GM19372 (cell line): Measurements from ENCODE around the gene ZNF574.
"Not testable (repeated sequence)": the region's sequence is repeated elsewhere in the genome, so short reads cannot be mapped to it uniquely, and the experiment has no call there.

Experiments
- ATAC-seq: cut with Tn5 transposase; IDR thresholded peaks from one replicate; pipeline ENCODE4 v1.9.1; 2021; ENCODE audit warnings: mild to moderate bottlenecking, low read depth, moderate library complexity; ENCODE audit not compliant: unreplicated experiment

Gene ZNF574

GRCh38 chr19:42095814-42096230 lies 19.9 kb downstream of the ZNF574 start:
- ATAC-seq, result no peak

DNA sequence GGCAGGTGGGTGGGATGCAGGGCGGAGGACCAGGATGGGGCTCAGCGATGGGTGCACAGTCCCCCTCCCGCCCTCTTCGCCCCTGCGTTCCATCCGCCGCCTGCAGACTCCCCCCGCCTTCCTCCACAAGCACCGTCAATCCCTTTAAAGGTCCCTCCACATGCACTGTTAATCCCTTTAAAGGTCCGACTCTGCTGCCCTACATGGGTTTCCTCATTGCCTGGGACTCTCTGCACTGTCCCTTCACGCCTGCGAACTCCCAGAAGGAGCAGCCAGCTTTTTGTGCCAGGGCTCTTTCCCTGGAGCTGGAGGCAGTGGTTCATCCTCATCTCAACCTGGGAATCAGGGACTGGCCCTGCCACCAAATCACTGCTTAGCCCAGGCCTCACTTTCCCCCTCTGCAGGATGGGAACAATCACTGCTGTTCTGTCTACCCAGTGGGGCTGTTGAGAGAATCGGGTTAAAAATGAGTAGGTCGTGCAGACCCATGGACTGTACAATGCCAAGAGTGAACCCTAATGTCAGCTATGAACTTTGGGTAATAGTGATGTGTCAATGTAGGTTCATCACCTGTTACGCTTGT lies 20.4 kb downstream of the ZNF574 start:
- ATAC-seq, result no peak

DNA sequence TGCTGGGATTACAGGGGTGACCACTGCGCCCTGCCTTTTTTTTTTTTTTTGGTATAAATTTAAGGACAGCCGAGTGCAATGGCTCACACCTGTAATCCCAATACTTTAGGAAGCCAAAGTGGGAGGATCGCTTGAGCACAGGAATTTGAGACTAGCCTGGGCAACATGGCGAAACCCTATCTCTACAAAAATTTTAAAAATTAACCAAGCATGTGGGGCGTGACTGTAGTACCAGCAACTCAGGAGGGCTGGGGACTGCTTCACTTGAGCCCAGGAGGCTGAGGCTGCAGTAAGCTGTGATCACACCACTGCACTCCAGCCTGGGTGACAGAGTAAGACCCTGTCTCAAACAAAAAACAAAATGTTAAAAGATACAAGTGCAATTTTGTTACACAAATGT lies 21.5 kb downstream of the ZNF574 start:
- ATAC-seq, result no peak

- no peak for ATAC-seq
Measured at GRCh38 chr19:42098781-42099180, 22.8 kb downstream of the ZNF574 start.

GRCh38 chr19:42099336-42099925 lies 23.5 kb downstream of the ZNF574 start:
- no peak for ATAC-seq

DNA sequence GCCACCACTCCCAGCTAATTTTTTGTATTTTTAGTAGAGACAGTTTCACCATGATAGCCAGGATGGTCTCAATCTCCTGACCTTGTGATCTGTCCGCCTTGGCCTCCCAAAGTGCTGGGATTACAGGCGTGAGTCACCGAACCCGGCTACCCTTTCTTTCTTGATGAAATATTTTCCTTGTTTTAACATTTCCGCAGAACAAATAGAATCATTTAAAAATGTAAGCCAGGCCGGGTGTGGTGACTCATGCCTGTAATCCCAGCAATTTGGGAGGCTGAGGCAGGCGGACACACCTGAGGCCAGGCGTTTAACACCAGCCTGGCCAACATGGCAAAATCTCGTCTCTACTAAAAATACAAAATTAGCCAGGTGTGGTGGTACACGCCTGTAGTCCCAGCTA lies 24.3 kb downstream of the ZNF574 start:
- not testable (repeated sequence) for ATAC-seq

GRCh38 chr19:42102877-42103276 lies 26.9 kb downstream of the ZNF574 start:
- ATAC-seq, result no peak

DNA sequence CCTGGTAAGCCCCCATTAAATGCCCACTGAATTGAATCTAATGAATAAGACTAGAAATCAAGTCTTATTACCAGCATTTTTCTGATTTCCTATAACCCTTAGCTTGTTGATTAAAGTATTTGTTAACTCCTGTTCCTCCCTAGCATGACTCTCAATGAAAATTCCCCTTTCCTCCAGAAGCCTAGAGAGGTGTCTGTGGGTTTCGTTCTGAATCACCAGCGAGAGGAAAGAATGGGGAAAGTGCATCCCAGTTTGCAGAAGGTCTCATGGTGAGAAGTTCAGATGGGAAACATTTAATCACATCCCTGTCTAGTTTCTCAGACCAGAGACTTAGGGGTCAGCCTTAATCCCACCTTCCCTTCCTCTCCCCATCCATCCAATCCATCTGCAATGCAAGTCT lies 29.4 kb downstream of the ZNF574 start:
- ATAC-seq, result no peak

- peak; percentile 53 for ATAC-seq
Measured at GRCh38 chr19:42108527-42109389, 32.8 kb downstream of the ZNF574 start.

DNA sequence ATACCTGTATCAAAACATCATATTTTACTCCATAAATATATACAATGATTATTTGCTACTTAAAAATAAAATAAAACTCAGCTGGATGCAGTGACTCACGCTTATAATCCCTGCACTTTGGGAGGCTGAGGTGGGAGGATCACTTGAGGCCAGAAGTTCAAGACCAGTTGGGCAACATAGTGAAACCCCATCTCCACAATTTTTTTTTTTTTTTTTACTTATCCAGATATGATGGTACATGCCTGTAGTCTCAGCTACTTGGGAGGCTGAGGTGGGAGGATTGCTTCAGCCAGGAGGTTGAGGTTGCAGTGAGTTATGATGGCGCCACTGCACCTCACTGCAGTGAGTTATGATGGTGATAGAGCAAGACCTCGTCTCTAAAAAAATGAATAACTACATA lies 33.9 kb downstream of the ZNF574 start:
- no peak for ATAC-seq

- ATAC-seq, result no peak
Measured at GRCh38 chr19:42110658-42111057, 34.7 kb downstream of the ZNF574 start.

GRCh38 chr19:42111384-42111783 lies 35.4 kb downstream of the ZNF574 start:
- ATAC-seq, result no peak

GRCh38 chr19:42111811-42112210 lies 35.8 kb downstream of the ZNF574 start:
- ATAC-seq, result no peak

GRCh38 chr19:42113641-42114348 lies 37.8 kb downstream of the ZNF574 start:
- ATAC-seq, result peak; percentile 63

GRCh38 chr19:42114412-42114811 lies 38.4 kb downstream of the ZNF574 start:
- peak; percentile 73 for ATAC-seq

DNA sequence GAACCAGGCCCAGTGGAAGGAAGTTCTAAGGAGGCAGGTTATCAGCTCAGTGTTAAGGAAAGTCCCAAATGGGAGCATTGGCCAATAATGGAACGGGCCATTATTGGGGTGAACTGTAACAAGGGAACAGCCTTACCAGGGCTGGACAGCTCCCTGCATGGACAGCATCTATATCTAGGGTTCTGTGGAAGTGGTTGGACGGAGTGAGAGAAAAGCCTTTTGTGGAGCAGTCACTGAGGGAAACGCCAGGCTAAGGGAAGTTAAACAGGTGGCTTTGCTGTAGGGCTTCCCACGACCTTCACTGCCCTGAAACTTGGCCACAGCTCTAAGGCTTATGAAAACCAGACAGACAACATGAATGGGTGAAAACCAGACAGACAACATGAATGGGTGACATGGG lies 39.3 kb downstream of the ZNF574 start:
- ATAC-seq, result no peak

GRCh38 chr19:42115705-42116104 lies 39.7 kb downstream of the ZNF574 start:
- ATAC-seq, result no peak

- no peak for ATAC-seq
Measured at GRCh38 chr19:42116308-42117075, 40.5 kb downstream of the ZNF574 start.

- ATAC-seq, result no peak
Measured at GRCh38 chr19:42117076-42117475, 41.1 kb downstream of the ZNF574 start.

- no peak for ATAC-seq
Measured at GRCh38 chr19:42120276-42120980, 44.5 kb downstream of the ZNF574 start.
